GM18873 (cell line): Measurements from ENCODE around the gene STUM.
"Not testable (repeated sequence)": the region's sequence is repeated elsewhere in the genome, so short reads cannot be mapped to it uniquely, and the experiment has no call there.

Experiments used
- ATAC-seq: cut with Tn5 transposase; IDR thresholded peaks from one replicate; pipeline ENCODE4 v1.9.1; 2021; ENCODE audit warnings: mild to moderate bottlenecking, moderate library complexity, moderate number of reproducible peaks; ENCODE audit not compliant: unreplicated experiment, low FRiP score

STUM gene

DNA sequence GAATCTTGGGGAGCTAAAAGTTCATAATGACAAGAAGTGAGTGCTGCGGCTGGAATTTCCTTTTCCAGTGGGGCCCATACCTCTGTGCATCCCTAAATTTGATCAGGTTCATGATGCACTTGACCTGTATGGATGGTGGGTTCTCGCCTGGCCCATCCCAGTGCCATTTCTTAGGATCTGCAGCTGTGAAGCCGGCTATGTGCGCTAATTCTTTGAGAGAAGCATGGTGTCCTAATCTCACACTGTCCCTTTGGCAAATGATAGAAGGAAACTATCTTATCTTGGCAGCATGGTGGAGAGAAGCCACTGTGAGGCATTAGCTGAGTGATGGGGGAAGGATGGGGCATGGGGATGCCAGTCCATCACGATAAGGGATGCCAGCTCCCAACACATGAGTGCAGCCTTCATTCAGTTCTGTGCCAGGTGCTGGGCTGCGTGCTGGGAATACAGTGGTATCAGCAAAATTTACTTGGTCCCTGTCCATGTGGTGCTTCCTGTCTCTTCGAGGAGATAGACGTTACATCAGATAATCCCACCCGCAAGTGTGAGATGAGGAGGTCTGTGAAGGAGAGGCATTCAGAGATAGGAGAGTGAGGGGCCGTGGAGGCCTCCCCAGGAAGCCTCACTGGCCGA is 30.5 kb downstream of the STUM start:
- no peak for ATAC-seq

- ATAC-seq: no peak
These were observed 31.3 kb downstream of the STUM start for GRCh38 chr1:226579781-226580323.

DNA sequence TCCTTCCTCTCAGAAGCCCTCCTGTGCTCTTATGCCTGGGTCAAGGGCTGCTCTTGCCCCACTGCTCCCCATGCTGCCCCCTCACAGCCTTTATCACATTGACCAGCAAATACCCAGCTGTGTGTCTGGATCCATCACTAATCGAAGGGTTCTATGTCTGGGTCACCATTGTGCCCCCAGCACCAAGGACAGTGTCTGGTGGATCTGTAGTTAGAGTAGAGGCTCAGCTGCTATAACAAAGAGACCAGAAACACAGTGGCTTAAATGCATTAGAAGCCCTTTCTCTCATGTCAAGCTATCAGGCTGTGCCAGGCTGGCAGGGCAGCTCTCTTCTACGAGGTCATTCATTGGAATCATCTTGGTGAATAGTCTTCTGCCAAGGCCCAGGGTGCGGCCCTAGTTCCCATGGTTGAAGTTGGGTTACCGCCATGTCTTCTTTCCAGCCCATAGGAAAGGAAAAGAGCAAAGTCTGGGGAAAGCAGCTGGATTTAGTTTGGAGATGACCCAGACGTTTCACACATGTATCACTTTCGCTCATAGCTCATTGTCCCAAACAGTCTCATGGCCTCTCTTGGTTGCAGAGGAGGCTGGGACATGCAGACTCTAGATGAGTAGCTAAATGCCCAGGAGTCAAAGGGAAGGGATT is 32.2 kb downstream of the STUM start:
- no peak for ATAC-seq

DNA sequence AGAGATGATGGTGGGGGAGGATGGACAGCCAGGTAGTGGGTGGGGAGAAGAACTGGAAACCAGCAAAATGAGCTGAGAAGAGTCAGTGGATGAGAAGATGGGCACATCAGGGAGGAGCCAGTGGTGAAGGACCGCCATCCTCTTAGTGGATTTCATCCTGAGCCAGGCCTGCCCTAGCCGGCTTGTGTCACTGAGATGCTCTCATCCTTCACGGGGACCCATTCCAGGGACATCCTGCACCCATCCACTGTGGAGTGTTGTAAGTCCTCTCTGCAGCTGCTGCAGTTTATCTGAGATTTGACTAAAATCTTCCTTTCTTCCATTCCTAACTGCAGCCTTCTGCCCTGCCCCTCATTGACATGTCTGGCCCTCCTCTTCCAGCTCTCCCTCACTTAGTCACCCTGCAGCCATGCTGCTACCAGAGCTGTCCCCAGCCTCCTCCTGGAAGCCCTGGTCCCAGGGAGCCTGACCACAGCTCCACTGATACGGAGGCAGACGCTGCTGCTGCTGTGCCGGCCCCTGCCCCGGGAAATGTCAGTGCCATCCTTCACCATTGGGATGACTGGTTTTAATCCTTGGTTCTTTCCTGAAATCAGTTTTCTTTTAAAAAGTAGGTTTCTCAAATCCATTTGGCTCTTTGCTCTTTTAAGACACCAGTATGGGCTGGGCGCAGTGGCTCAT is 33.2 kb downstream of the STUM start:
- ATAC-seq: no peak

DNA sequence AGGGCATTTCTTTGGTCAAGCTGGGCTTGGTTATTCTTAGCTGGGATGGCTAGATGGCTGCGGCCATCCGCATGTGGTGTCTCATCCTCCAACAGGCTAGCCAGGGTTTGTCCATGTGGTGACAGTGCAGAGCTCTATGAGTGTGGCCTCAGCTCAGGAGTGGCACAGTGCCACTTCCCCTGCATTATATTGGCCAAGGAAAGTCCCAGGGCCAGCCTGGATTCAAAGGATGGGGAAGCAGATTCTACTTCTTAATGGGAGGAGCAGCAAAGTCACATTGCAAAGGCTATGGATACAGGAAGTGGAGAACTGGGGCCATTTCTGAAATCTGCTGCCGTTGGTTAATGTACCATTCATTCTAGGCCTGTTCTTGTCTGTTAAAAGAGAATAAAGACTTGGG is 34.4 kb downstream of the STUM start:
- no peak for ATAC-seq

GRCh38 chr1:226584164-226584563 is 35.6 kb downstream of the STUM start:
- ATAC-seq: no peak

- no peak for ATAC-seq
These were observed 37.6 kb downstream of the STUM start for GRCh38 chr1:226586116-226586515.

DNA sequence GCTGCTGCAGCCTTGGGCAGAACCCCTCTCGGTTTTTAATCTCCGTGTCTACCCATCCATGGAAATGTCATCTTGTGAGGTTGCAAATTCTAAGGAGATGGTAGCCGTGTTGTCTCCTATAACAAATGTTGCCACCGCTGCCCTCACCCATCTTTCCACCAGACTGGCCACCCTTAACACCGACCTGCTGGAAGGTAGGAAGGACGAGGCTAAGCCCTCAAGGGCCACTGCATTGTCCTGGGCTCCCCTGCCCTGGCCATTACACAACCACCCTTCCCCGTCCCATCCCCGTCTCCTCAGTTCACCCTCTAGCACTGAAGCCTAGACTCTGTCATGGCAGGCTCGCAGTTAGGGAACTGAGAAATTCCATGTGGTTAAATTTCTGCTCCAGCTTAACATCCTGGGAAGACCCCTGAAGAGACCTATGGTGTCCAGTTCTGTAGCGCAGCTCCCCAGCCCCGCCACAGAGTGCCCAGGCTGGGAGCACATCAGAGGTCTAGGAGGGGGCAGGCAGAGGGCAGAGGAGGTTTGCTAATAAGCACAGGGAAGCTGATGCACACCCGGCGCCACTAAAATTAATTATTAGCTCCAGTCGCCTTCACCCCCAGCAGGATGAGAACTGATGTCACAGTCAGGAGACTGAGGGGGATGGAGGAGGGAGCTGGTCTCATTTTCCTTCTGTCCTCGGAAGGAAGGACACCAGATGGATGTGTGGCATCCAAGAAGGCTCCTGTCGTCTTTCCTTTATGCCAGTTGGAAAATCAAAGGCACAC is 38.3 kb downstream of the STUM start:
- no peak for ATAC-seq

- ATAC-seq: no peak
These were observed 39.9 kb downstream of the STUM start for GRCh38 chr1:226588484-226588883.

- no peak for ATAC-seq
These were observed 40.6 kb downstream of the STUM start for GRCh38 chr1:226589008-226589733.

DNA sequence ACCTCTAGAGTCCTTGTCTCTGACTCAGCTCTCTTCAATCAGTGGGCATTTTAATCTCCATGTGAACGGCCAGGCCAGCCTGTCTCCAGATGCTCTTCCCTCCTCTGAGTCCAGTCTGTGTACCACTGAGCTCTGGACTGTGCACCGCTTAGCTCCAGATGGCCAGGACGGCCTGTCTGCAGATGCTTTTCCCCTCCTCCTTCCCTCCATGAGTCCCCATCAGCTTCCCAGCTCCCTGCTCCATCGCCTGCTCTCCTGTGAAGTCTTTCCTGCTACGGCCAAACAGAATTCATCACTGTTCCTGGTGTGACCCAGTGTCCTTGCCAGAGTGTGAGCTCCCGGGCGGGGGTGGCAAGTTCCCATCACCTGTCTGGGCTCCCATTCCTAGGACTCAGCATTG is 42.0 kb downstream of the STUM start:
- no peak for ATAC-seq

- ATAC-seq: no peak
These were observed 45.0 kb downstream of the STUM start for GRCh38 chr1:226593541-226593940.

GRCh38 chr1:226596531-226597165 is 48.1 kb downstream of the STUM start:
- ATAC-seq: no peak

GRCh38 chr1:226597616-226598454 is 49.3 kb downstream of the STUM start:
- ATAC-seq: no peak

DNA sequence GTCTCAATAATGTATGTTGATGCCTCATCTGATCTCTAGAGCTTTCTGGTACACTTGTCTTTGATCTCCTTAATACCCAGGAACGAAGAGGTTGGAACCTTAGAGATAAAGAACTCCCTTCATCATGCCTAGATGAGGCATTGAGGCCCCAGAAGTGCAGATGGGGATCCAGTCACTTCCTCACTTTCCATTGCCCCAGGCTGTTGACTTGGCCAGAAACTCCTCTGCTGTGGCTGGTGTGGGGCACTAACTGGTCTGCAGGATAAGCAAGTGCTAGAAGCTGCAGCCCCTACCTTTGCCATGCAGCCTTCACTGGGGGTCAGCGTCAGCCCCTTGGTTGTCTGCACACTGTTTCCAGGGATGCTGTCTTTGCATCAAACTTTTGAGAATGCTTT is 49.9 kb downstream of the STUM start:
- ATAC-seq: no peak

GRCh38 chr1:226598955-226599354 is 50.4 kb downstream of the STUM start:
- ATAC-seq: not testable (repeated sequence)

DNA sequence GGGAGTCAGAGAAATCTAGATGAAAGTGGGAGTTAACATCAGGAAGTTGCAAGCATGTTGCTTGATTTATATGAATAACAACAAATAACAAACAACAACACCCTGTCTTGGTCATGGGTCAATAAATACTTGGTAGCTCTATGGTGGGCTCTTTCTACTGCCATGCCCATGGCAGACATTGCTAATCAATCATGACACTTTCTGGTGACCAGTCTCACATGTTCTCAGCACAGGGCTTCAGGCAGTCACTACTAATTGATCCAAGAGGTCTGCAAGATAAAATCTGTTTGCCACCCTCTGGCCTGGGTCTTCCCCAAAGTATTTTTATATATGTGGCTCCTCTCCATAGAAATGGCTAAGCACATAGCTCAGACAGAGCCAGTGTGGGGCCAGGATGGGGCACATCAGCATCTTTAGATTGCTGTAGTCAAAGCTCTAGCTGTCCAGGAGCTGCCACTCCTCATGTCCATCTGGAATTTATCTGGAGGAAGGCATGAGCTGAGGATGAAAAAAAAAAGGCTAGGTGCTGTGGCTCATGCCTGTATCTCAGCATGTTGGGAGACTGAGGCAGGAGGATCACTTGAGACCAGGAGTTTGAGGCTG is 51.2 kb downstream of the STUM start:
- ATAC-seq: no peak

GRCh38 chr1:226600254-226600653 is 51.7 kb downstream of the STUM start:
- no peak for ATAC-seq
